Ramos (cell line): ENCODE data around the gene PGAM1.
"Not testable (repeated sequence)": the region's sequence is repeated elsewhere in the genome, so short reads cannot be mapped to it uniquely, and the experiment has no call there.

Experiments used
- in situ Hi-C: fragments of 300-500 bp; cut with MboI; formaldehyde crosslinking; loops from one replicate; pipeline ENCODE4 v1.14.3; 2022; ENCODE audit warnings: low sequenced_read_pairs; ENCODE audit not compliant: unreplicated experiment

PGAM1 gene

GRCh38 chr10:97454330-97455036 lies 28.5 kb downstream of the PGAM1 start:
- in situ Hi-C loops, result no loop called here

- in situ Hi-C loops, result no loop called here
Measured at GRCh38 chr10:97456034-97456685, 30.2 kb downstream of the PGAM1 start.

- in situ Hi-C loops, result no loop called here
Measured at GRCh38 chr10:97456686-97457065, 30.7 kb downstream of the PGAM1 start.

- in situ Hi-C loops, result no loop called here
Measured at GRCh38 chr10:97459111-97459510, 33.1 kb downstream of the PGAM1 start.

- in situ Hi-C loops, result loop anchor here (5.0 kb wide), 1 partner anchor 92 kb away; no protein-coding TSS in a partner anchor
Measured at GRCh38 chr10:97459933-97460332, 33.9 kb downstream of the PGAM1 start.

GRCh38 chr10:97462309-97462708 lies 36.3 kb downstream of the PGAM1 start:
- in situ Hi-C loops, result loop anchor here (5.0 kb wide), 1 partner anchor 90 kb away; no protein-coding TSS in a partner anchor

GRCh38 chr10:97463363-97464132 lies 37.6 kb downstream of the PGAM1 start:
- in situ Hi-C loops, result loop anchor here (5.0 kb wide), 1 partner anchor 89 kb away; no protein-coding TSS in a partner anchor

GRCh38 chr10:97464226-97464625 lies 38.2 kb downstream of the PGAM1 start:
- in situ Hi-C loops, result loop anchor here (5.0 kb wide), 1 partner anchor 88 kb away; no protein-coding TSS in a partner anchor

GRCh38 chr10:97465982-97466381 lies 40.0 kb downstream of the PGAM1 start:
- in situ Hi-C loops, result no loop called here

- in situ Hi-C loops, result no loop called here
Measured at GRCh38 chr10:97466755-97467154, 40.8 kb downstream of the PGAM1 start.

GRCh38 chr10:97468162-97468561 lies 42.2 kb downstream of the PGAM1 start:
- in situ Hi-C loops, result no loop called here

- in situ Hi-C loops, result not testable (repeated sequence)
Measured at GRCh38 chr10:97468781-97469180, 42.8 kb downstream of the PGAM1 start.

GRCh38 chr10:97474918-97475317 lies 48.9 kb downstream of the PGAM1 start:
- in situ Hi-C loops, result no loop called here

- in situ Hi-C loops, result no loop called here
Measured at GRCh38 chr10:97475936-97476594, 50.1 kb downstream of the PGAM1 start.

- in situ Hi-C loops, result not testable (repeated sequence)
Measured at GRCh38 chr10:97479410-97479809, 53.4 kb downstream of the PGAM1 start.

GRCh38 chr10:97479939-97480338 lies 53.9 kb downstream of the PGAM1 start:
- in situ Hi-C loops, result no loop called here

- in situ Hi-C loops, result no loop called here
Measured at GRCh38 chr10:97481071-97481470, 55.1 kb downstream of the PGAM1 start.

- in situ Hi-C loops, result no loop called here
Measured at GRCh38 chr10:97482381-97482780, 56.4 kb downstream of the PGAM1 start.
